Esophagus muscularis mucosa (tissue), 4 donors: ENCODE results near the gene THSD7A. TPM values are rescaled to one million over a fixed set of nuclear protein-coding genes. Genes with fewer than 3 reads are reported as not detected.

ENCODE experiments used
- DNase-seq: peaks from one replicate; pipeline ENCODE4 v3.0.0-alpha.2; 2017; ENCODE audit errors: extremely low spot score
- H3K27ac ChIP-seq, 4 donors: fragments of 200-600 bp; sonication (generic); replicated peaks in 1 of 4; 1 replicate in 3 of 4; 2 replicates in 1 of 4; pipeline ENCODE4 v1.5.1; 2016 to 2019; ENCODE audit warnings: mild to moderate bottlenecking in 1 of 4
- H3K27me3 ChIP-seq, 4 donors: fragments of 200-600 bp; sonication (generic); one replicate each; pipeline versions ENCODE4 v1.5.1 to v1.6.0; 2016 to 2019
- H3K36me3 ChIP-seq, 4 donors: fragments of 200-600 bp; sonication (generic); one replicate each; pipeline ENCODE4 v1.5.1; 2016 to 2019
- H3K4me1 ChIP-seq, 4 donors: fragments of 200-600 bp; sonication (generic); one replicate each; pipeline ENCODE4 v1.5.1; 2016 to 2019
- H3K4me3 ChIP-seq, 4 donors: fragments of 200-600 bp; sonication (generic); 1 replicate in 2 of 4; 2 replicates in 2 of 4; pipeline ENCODE4 v1.5.1; 2016 to 2019; ENCODE audit warnings: mild to moderate bottlenecking in 4 of 4, moderate library complexity in 1 of 4
- H3K9me3 ChIP-seq, 4 donors: fragments of 200-600 bp; sonication (generic); 1 replicate in 3 of 4; 2 replicates in 1 of 4; pipeline ENCODE4 v1.5.1; 2016 to 2019
- CTCF ChIP-seq, 3 experiments: fragments of 200-600 bp in 2 of 3; fragments of 450-650 bp in 1 of 3; sonication (generic) in 2 of 3; IDR thresholded peaks; one replicate each; pipeline ENCODE4 v1.5.1; 2017 to 2019; ENCODE audit warnings: antibody characterized with exemption in 3 of 3, mild to moderate bottlenecking in 2 of 3, moderate library complexity in 1 of 3
- EP300 ChIP-seq: sonication (generic); formaldehyde crosslinking; IDR thresholded peaks from one replicate; pipeline ENCODE4 v1.6.1; 2017; ENCODE audit warnings: antibody characterized with exemption
- POLR2A ChIP-seq: fragments of 450-650 bp; IDR thresholded peaks from one replicate; pipeline ENCODE4 v1.6.1; 2017; ENCODE audit warnings: antibody characterized with exemption, moderate library complexity, mild to moderate bottlenecking, low read depth
- POLR2AphosphoS5 ChIP-seq, 2 donors: sonication (generic); formaldehyde crosslinking; IDR thresholded peaks; one replicate each; pipeline ENCODE4 v1.6.1; 2017; ENCODE audit warnings: antibody characterized with exemption in 2 of 2
- WGBS: methylation state at CpG from one replicate; pipeline ENCODE4 v1.1.5; 2018; 5-methylcytosine and 5-hydroxymethylcytosine counted together
- intact Hi-C: fragments of 100-400 bp; cut with DNase I; formaldehyde crosslinking; loops from one replicate; pipeline ENCODE4 v1.15.1; 2023
- total RNA-seq, 4 donors: library from RNA; depleted of rRNA; stranded (reverse); fragments of >200 nt; gene quantifications; one replicate each; pipeline versions ENCODE4 v1.1.0 to v1.2.1, GENCODE V29; 2016

THSD7A gene
- total RNA-seq, 4 donors from 2014 or later = 1.2 to 3.8 (median 2.8) TPM

- TF ChIP-seq POLR2A (no peak), POLR2AphosphoS5 (IDR thresholded peaks at IDR 0.05) (no peak), EP300 (no peak), CTCF (IDR thresholded peaks at IDR 0.05) (no peak)
- Histone ChIP-seq H3K4me1 (no peaks in the 10 kb centered on the region), H3K9me3 (peaks cover 0 to 26% (median 6%) of the 10 kb centered on the region in 4 donors), H3K36me3 (no peaks in the 10 kb centered on the region), H3K27ac (no peak overlapping the region), H3K4me3 (no peak overlapping the region), H3K27me3 (no peaks in the 10 kb centered on the region)
- intact Hi-C loops = no loop called here
- 100% methylated on average over 2 of the region's 5 CpGs for WGBS
- DNase-seq = no peak
These were observed 156.8 kb downstream of the THSD7A start for GRCh38 chr7:11675163-11675562.

GRCh38 chr7:11668727-11669126 lies 163.3 kb downstream of the THSD7A start:
- intact Hi-C loops = no loop called here
- Histone ChIP-seq H3K27ac (no peak overlapping the region), H3K9me3 (no peaks in the 10 kb centered on the region), H3K27me3 (no peaks in the 10 kb centered on the region), H3K4me3 (no peak overlapping the region), H3K4me1 (no peaks in the 10 kb centered on the region), H3K36me3 (no peaks in the 10 kb centered on the region)
- DNase-seq = no peak
- no peak for TF ChIP-seq POLR2A
- no peak for TF ChIP-seq POLR2AphosphoS5 (IDR thresholded peaks at IDR 0.05)
- no peak for TF ChIP-seq EP300
- TF ChIP-seq CTCF (IDR thresholded peaks at IDR 0.05) = no peak
- 76% methylated on average over 4 of the region's 4 CpGs for WGBS

DNA sequence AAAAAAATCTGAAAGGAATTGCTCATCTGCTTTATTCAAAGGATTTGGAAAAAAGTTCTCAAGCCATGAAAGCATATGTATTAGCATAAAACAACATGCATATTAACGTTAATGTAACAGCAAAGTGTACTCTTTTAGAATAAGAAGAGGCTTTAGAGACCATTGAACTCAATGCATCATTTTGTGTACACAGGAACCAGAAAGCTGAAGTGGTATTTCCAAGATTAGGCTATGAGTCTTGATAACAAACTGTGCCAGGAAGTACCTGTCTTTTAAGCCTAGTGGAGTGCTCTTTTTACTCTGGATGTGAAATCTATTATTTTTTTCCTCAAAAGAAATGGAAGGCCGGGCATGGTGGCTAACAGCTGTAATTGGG lies 164.2 kb downstream of the THSD7A start:
- intact Hi-C loops = no loop called here

GRCh38 chr7:11667071-11667809 lies 164.8 kb downstream of the THSD7A start:
- WGBS = 86% methylated on average over 7 of the region's 7 CpGs
- TF ChIP-seq CTCF (IDR thresholded peaks at IDR 0.05) = no peak
- intact Hi-C loops = no loop called here
- no peak for DNase-seq
- Histone ChIP-seq H3K36me3 (no peaks in the 10 kb centered on the region), H3K27me3 (no peaks in the 10 kb centered on the region), H3K4me3 (no peak overlapping the region), H3K4me1 (no peaks in the 10 kb centered on the region), H3K27ac (no peak overlapping the region), H3K9me3 (no peaks in the 10 kb centered on the region)

More for the DNA sequence above, 164.2 kb downstream of the THSD7A start:
- Histone ChIP-seq H3K4me1 (no peaks in the 10 kb centered on the region), H3K9me3 (no peaks in the 10 kb centered on the region), H3K36me3 (no peaks in the 10 kb centered on the region), H3K27ac (no peak overlapping the region), H3K4me3 (no peak overlapping the region), H3K27me3 (no peaks in the 10 kb centered on the region)
- TF ChIP-seq POLR2AphosphoS5 (IDR thresholded peaks at IDR 0.05) = no peak
- WGBS = 70% methylated on average over 2 of the region's 2 CpGs
- no peak for DNase-seq

- no peak for DNase-seq
- H3K27ac ChIP-seq = no peak overlapping the region
- no peaks in the 10 kb centered on the region for H3K9me3 ChIP-seq
- intact Hi-C loops = no loop called here
- H3K27me3 ChIP-seq = no peaks in the 10 kb centered on the region
- no peaks in the 10 kb centered on the region for H3K36me3 ChIP-seq
- WGBS = 78% methylated on average over 3 of the region's 3 CpGs
- TF ChIP-seq EP300 (no peak), POLR2A (no peak), CTCF (IDR thresholded peaks at IDR 0.05) (no peak), POLR2AphosphoS5 (IDR thresholded peaks at IDR 0.05) (no peak)
- no peaks in the 10 kb centered on the region for H3K4me1 ChIP-seq
- H3K4me3 ChIP-seq = no peak overlapping the region
These were observed 166.6 kb downstream of the THSD7A start for GRCh38 chr7:11665357-11665756.
